Naive thymus-derived CD8-positive, alpha-beta T cell (primary cell): Measurements from ENCODE around the gene PHLDA1. TPM values are rescaled to one million over a fixed set of nuclear protein-coding genes. Genes with fewer than 3 reads are reported as not detected.

Experiments used
- ATAC-seq, 2 donors: fragments of 150-1000 bp; cut with Tn5 transposase in 1 of 2; sonication (Bioruptor Pico), chemical (Tn5 transposase) in 1 of 2; 1 replicate in 1 of 2; 2 replicates in 1 of 2; pipeline ENCODE4 v1.10.0; 2021; ENCODE audit warnings: mild to moderate bottlenecking in 2 of 2, moderate library complexity in 2 of 2
- POLR2A ChIA-PET: fragments of 350-600 bp; sonication (Branson Sonifier 250); formaldehyde crosslinking; loops from one replicate; lab custom pipeline; 2021; ENCODE audit warnings: antibody characterized with exemption; lab: Charles Lee
- DNase-seq, 10 donors: peaks; one replicate each; pipeline versions ENCODE4 v3.0.0 to v3.0.0-alpha.2; 2020 to 2022
- H3K27ac Mint-ChIP-seq, 10 donors: one replicate each; pipeline ENCODE4 v1.8.0; 2020 to 2022; ENCODE audit warnings: mild to moderate bottlenecking in 10 of 10, mixed read lengths in 10 of 10, moderate library complexity in 4 of 10, inconsistent platforms in 1 of 10
- H3K27me3 Mint-ChIP-seq, 5 donors: one replicate each; pipeline ENCODE4 v1.8.0; 2021 to 2022; ENCODE audit warnings: mixed read lengths in 5 of 5
- H3K36me3 Mint-ChIP-seq, 3 donors: one replicate each; pipeline ENCODE4 v1.8.0; 2020 to 2022; ENCODE audit warnings: mixed read lengths in 3 of 3, mild to moderate bottlenecking in 2 of 3, inconsistent platforms in 1 of 3
- H3K4me1 Mint-ChIP-seq, 4 donors: one replicate each; pipeline ENCODE4 v1.8.0; 2021 to 2022; ENCODE audit warnings: mixed read lengths in 4 of 4
- H3K4me3 Mint-ChIP-seq, 10 donors: one replicate each; pipeline ENCODE4 v1.8.0; 2020 to 2022; ENCODE audit warnings: mild to moderate bottlenecking in 10 of 10, mixed read lengths in 10 of 10, moderate library complexity in 6 of 10, inconsistent platforms in 1 of 10
- H3K9me3 Mint-ChIP-seq, 9 donors: one replicate each; pipeline ENCODE4 v1.8.0; 2020 to 2022; ENCODE audit warnings: mixed read lengths in 9 of 9, mild to moderate bottlenecking in 3 of 9, inconsistent platforms in 1 of 9, moderate library complexity in 1 of 9
- polyA plus RNA-seq, 3 donors: library from polyadenylated mRNA; unstranded; fragments of 300-500 nt; fragmentation: Illumina TruSeq; gene quantifications; one replicate each; pipeline ENCODE4 v1.2.3, GENCODE V29; 2021
- total RNA-seq, 8 experiments: library from RNA in 2 of 8; stranded (reverse) in 2 of 8; gene quantifications; one replicate each; pipeline ENCODE4 v1.2.3 and lab custom pipeline; 2021 to 2026

Gene PHLDA1
- total RNA-seq (1 to 10 TPM; 1.1 to 1.2 TPM), polyA plus RNA-seq (under 1 TPM; 0.04 to 0.13 (median 0.12) TPM), total RNA-seq (lab: John Stamatoyannopoulos, UW) (10.3 to 141 (median 50.2) reads per million in 6 experiments)

- H3K27ac Mint-ChIP-seq: peak within 1 kb of the TSS; percentile 82 to 95 (median 90)
These were observed at the start of gene PHLDA1 for GRCh38 chr12:76031414-76032042. TSS of gene PHLDA1 (minus strand) at chr12:76031776.

GRCh38 chr12:76080729-76081415 lies 49.3 kb upstream of the PHLDA1 start:
- peaks cover 38 to 86% (median 80%) of the 10 kb centered on the region in 4 donors for H3K4me1 Mint-ChIP-seq
- H3K27me3 Mint-ChIP-seq: no peaks in the 10 kb centered on the region
- POLR2A ChIA-PET: no interaction called here
- peak overlapping the region in 5 of 10 donors; percentile 15 to 51 (median 33) for H3K4me3 Mint-ChIP-seq
- peaks cover 10 to 23% (median 17%) of the 10 kb centered on the region in 3 donors for H3K36me3 Mint-ChIP-seq
- ATAC-seq (no peak), DNase-seq (peak in 1 of 10 donors; percentile 15)
- H3K27ac Mint-ChIP-seq: peak overlapping the region in 1 of 10 donors; percentile 40
- peaks cover 0 to 9% (median 4%) of the 10 kb centered on the region in 9 donors for H3K9me3 Mint-ChIP-seq

More at GRCh38 chr12:76031414-76032042, at the start of gene PHLDA1:
- Mint-ChIP-seq H3K4me1 (peaks cover 20 to 30% (median 25%) of the 10 kb centered on the region in 4 donors), H3K9me3 (no peaks in the 10 kb centered on the region), H3K27me3 (peaks cover 0 to 8% (median 0%) of the 10 kb centered on the region in 5 donors), H3K4me3 (peak within 1 kb of the TSS; percentile 82 to 97 (median 91)), H3K36me3 (no peaks in the 10 kb centered on the region)
- POLR2A ChIA-PET: interaction anchor here (0.6 to 3.4 kb wide), 16 partner anchors 10 to 732 kb away, joined by 3 to 31 read pairs (median 3); partner anchors contain the start of genes BBS10, GLIPR1L1, KRR1 and NAP1L1
- peak; percentile 72 to 90 (median 78) for DNase-seq
- ATAC-seq: peak; percentile 80 to 85

GRCh38 chr12:76080017-76080728 lies 48.6 kb upstream of the PHLDA1 start:
- Mint-ChIP-seq H3K36me3 (peaks cover 10 to 23% (median 17%) of the 10 kb centered on the region in 3 donors), H3K27ac (peak overlapping the region in 2 of 10 donors; percentile 17 to 40), H3K4me3 (peak overlapping the region in 6 of 10 donors; percentile 15 to 51 (median 36)), H3K27me3 (no peaks in the 10 kb centered on the region), H3K9me3 (peaks cover 0 to 9% (median 4%) of the 10 kb centered on the region in 9 donors), H3K4me1 (peaks cover 33 to 86% (median 77%) of the 10 kb centered on the region in 4 donors)
- no peak for ATAC-seq
- POLR2A ChIA-PET: interaction anchor here (0.7 kb wide), 1 partner anchor 513 kb away, joined by 5 read pairs; no protein-coding TSS in a partner anchor
- DNase-seq: no peak

DNA sequence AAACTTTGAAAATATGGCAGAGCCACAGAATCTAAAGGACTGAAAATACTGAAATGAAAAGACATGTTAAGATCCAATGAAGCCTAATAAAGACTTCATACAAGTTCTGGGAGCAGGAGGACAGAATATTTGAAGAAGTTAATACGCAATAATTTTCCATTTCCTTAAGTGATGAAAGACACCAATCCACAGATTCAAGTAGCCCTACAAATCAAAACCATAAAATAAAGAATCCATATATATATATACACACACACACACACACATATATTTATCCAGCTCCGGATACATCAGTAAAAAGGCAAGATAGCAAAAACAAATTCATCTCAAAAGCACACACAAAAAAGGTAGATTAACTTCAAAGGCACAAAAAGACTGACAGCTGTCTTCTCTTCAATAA lies 47.2 kb upstream of the PHLDA1 start:
- ATAC-seq (no peak), DNase-seq (no peak)
- H3K27ac Mint-ChIP-seq: no peak overlapping the region
- peaks cover 33 to 93% (median 79%) of the 10 kb centered on the region in 4 donors for H3K4me1 Mint-ChIP-seq
- peaks cover 10 to 26% (median 17%) of the 10 kb centered on the region in 3 donors for H3K36me3 Mint-ChIP-seq
- peaks cover 0 to 9% (median 4%) of the 10 kb centered on the region in 9 donors for H3K9me3 Mint-ChIP-seq
- no peaks in the 10 kb centered on the region for H3K27me3 Mint-ChIP-seq
- POLR2A ChIA-PET: no interaction called here
- H3K4me3 Mint-ChIP-seq: peak overlapping the region in 5 of 10 donors; percentile 5 to 64 (median 34)

- POLR2A ChIA-PET: no interaction called here
- Mint-ChIP-seq H3K36me3 (peaks cover 14 to 49% (median 20%) of the 10 kb centered on the region in 3 donors), H3K4me3 (no peak overlapping the region), H3K9me3 (peaks cover 0 to 9% (median 4%) of the 10 kb centered on the region in 9 donors), H3K27ac (no peak overlapping the region), H3K27me3 (no peaks in the 10 kb centered on the region), H3K4me1 (peaks cover 42 to 91% (median 78%) of the 10 kb centered on the region in 4 donors)
- no peak for ATAC-seq
- no peak for DNase-seq
These were observed 43.9 kb upstream of the PHLDA1 start for GRCh38 chr12:76075448-76075847.

DNA sequence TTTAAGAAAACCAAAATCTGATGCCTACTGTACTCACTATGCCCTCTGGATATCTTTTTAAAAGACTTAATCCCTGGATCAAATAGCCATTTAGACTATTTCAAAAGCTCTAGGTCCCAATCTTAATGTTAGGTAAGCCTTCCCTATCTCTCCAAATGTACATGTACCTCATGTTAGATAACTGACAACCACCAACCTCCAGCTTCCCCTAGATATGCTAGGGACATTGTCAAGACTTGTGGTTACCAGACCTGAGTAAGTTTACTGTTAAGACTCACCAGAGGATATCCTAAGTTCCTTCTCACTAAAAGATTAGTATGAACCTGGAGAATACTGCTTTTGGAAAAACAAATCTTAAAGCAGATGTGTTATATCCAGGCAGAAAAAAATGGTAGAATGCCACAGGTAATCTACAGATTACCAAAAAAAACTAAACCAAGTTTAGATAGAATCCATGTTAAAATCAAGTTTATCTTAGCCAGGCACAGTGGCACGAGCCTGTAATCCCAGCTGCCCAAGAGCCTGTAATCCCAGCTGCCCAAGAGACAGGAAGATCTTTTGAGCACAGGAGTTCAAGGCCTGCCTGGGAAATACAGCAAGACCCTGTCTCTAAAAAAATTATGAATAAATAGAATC lies 43.2 kb upstream of the PHLDA1 start:
- H3K4me3 Mint-ChIP-seq: peak overlapping the region in 2 of 10 donors; percentile 5

GRCh38 chr12:76073561-76073960 lies 42.0 kb upstream of the PHLDA1 start:
- H3K4me3 Mint-ChIP-seq: no peak overlapping the region
- H3K36me3 Mint-ChIP-seq: peaks cover 8 to 56% (median 21%) of the 10 kb centered on the region in 3 donors

More for the DNA sequence above, 43.2 kb upstream of the PHLDA1 start:
- Mint-ChIP-seq H3K36me3 (peaks cover 14 to 52% (median 23%) of the 10 kb centered on the region in 3 donors), H3K27ac (peak overlapping the region in 2 of 10 donors; percentile 1 to 49), H3K4me1 (peaks cover 40 to 90% (median 78%) of the 10 kb centered on the region in 4 donors), H3K27me3 (no peaks in the 10 kb centered on the region), H3K9me3 (peaks cover 0 to 9% (median 4%) of the 10 kb centered on the region in 9 donors)
- DNase-seq (no peak), ATAC-seq (no peak)
- POLR2A ChIA-PET: no interaction called here

GRCh38 chr12:76072568-76072967 lies 41.0 kb upstream of the PHLDA1 start:
- DNase-seq (no peak), ATAC-seq (no peak)
- peaks cover 7 to 62% (median 24%) of the 10 kb centered on the region in 3 donors for H3K36me3 Mint-ChIP-seq
- no peaks in the 10 kb centered on the region for H3K27me3 Mint-ChIP-seq
- H3K27ac Mint-ChIP-seq: peak overlapping the region in 3 of 10 donors; percentile 28 to 47 (median 40)
- H3K4me1 Mint-ChIP-seq: peaks cover 35 to 87% (median 81%) of the 10 kb centered on the region in 4 donors
- no peaks in the 10 kb centered on the region for H3K9me3 Mint-ChIP-seq
- POLR2A ChIA-PET: interaction anchor here (0.6 kb wide), 1 partner anchor 592 kb away, joined by 6 read pairs; the partner anchor contains the start of gene GLIPR1
- H3K4me3 Mint-ChIP-seq: peak overlapping the region in 1 of 10 donors; percentile 5

More at GRCh38 chr12:76073561-76073960, 42.0 kb upstream of the PHLDA1 start:
- Mint-ChIP-seq H3K4me1 (peaks cover 36 to 91% (median 79%) of the 10 kb centered on the region in 4 donors), H3K9me3 (peaks cover 0 to 4% (median 0%) of the 10 kb centered on the region in 9 donors), H3K27ac (peak overlapping the region in 1 of 10 donors; percentile 57), H3K27me3 (no peaks in the 10 kb centered on the region)
- DNase-seq: no peak
- POLR2A ChIA-PET: no interaction called here
- no peak for ATAC-seq

- no peak for ATAC-seq
- Mint-ChIP-seq H3K27me3 (no peaks in the 10 kb centered on the region), H3K9me3 (peaks cover 2 to 22% (median 14%) of the 10 kb centered on the region in 9 donors), H3K36me3 (peaks cover 32 to 88% (median 56%) of the 10 kb centered on the region in 3 donors), H3K27ac (peak overlapping the region in 5 of 10 donors; percentile 27 to 74 (median 50)), H3K4me3 (no peak overlapping the region), H3K4me1 (peaks cover 30 to 66% (median 64%) of the 10 kb centered on the region in 4 donors)
- POLR2A ChIA-PET: no interaction called here
- DNase-seq: no peak
These were observed 37.8 kb upstream of the PHLDA1 start for GRCh38 chr12:76069339-76069738.

GRCh38 chr12:76065917-76066316 lies 34.3 kb upstream of the PHLDA1 start:
- H3K27me3 Mint-ChIP-seq: no peaks in the 10 kb centered on the region
- no peak overlapping the region for H3K4me3 Mint-ChIP-seq
- H3K27ac Mint-ChIP-seq: no peak overlapping the region
- H3K36me3 Mint-ChIP-seq: peaks cover 31 to 94% (median 66%) of the 10 kb centered on the region in 3 donors
- POLR2A ChIA-PET: no interaction called here
- peaks cover 2 to 28% (median 15%) of the 10 kb centered on the region in 9 donors for H3K9me3 Mint-ChIP-seq
- DNase-seq (no peak), ATAC-seq (no peak)
- H3K4me1 Mint-ChIP-seq: peaks cover 17 to 53% (median 46%) of the 10 kb centered on the region in 4 donors

- POLR2A ChIA-PET: no interaction called here
- ATAC-seq: no peak
These were observed 33.3 kb upstream of the PHLDA1 start for GRCh38 chr12:76064904-76065303.

More at GRCh38 chr12:76064904-76065303, 33.3 kb upstream of the PHLDA1 start:
- peaks cover 2 to 28% (median 15%) of the 10 kb centered on the region in 9 donors for H3K9me3 Mint-ChIP-seq
- no peak overlapping the region for H3K27ac Mint-ChIP-seq
- no peaks in the 10 kb centered on the region for H3K27me3 Mint-ChIP-seq
- H3K4me1 Mint-ChIP-seq: peaks cover 17 to 46% (median 40%) of the 10 kb centered on the region in 4 donors
- peak overlapping the region in 1 of 10 donors; percentile 12 for H3K4me3 Mint-ChIP-seq
- H3K36me3 Mint-ChIP-seq: peaks cover 31 to 93% (median 63%) of the 10 kb centered on the region in 3 donors
- DNase-seq: no peak
